ENCODE data around the gene COL12A1. TPM values are rescaled to one million over a fixed set of nuclear protein-coding genes. Genes with fewer than 3 reads are reported as not detected.

Gene COL12A1
- total and polyA plus RNA-seq, 2 donors (not counting 3 experiments of a cell fraction or from before 2014, with no cell fraction given), result 48.5 to 89.1 TPM

DNA sequence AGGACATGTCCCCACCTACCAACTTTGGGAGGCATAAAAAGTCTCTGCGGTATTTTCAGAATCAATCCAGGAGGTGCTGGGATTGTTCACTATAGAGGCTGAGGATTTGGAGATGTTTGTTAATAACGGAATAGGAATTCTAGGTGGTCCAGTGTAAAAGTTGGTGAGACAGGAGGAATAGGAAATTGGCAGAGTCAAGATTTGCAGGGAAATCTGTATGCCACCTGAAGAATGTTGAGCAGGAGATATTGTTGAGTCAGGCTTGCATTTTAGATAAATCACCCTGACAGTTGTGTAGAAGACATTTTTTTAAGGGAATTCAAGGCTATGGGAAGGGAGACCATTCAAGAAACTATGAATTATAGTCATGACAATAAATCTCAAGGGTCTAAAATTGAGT is 124.8 kb downstream of the COL12A1 start:
- Histone ChIP-seq H3K4me1 (ENCODE audit: control insufficient read depth, extremely low read depth, insufficient read depth, low read length) (peaks cover 3% of the 10 kb centered on the region), H3K36me3 (ENCODE audit: control insufficient read depth in 2 of 2, extremely low read depth in 1 of 2, insufficient read depth in 2 of 2, low read length in 2 of 2) (no peaks in the 10 kb centered on the region), H3K79me2 (ENCODE audit: control insufficient read depth, insufficient read depth, low read length) (no peaks in the 10 kb centered on the region), H3K27me3 (ENCODE audit: control insufficient read depth in 2 of 2, insufficient read depth in 2 of 2, low read length in 2 of 2) (no peaks in the 10 kb centered on the region), H3K9me3 (replicated peaks; ENCODE audit: control insufficient read depth, insufficient read depth, low read length) (no peaks in the 10 kb centered on the region), H3K9me1 (replicated peaks; ENCODE audit: control insufficient read depth, extremely low read depth, insufficient read depth, low read length) (no peaks in the 10 kb centered on the region), H3K4me3 (replicated peaks in 1 of 3; ENCODE audit: insufficient read depth in 1 of 3, low read depth in 1 of 3, low read length in 3 of 3) (no peak overlapping the region), H4K20me1 (replicated peaks; ENCODE audit: control insufficient read depth, extremely low read depth, insufficient read depth, low read length) (no peaks in the 10 kb centered on the region), H3K27ac (ENCODE audit: insufficient read depth, low read depth, low read length) (no peak overlapping the region), H2AFZ (ENCODE audit: low read depth, low read length) (no peak overlapping the region), H3K9ac (replicated peaks; ENCODE audit: extremely low read depth, insufficient read depth, low read length) (no peak overlapping the region), H3K4me2 (ENCODE audit: insufficient read depth, low read length) (no peak overlapping the region)
- intact Hi-C loops (cut with micrococcal nuclease), result no loop called here
- dilution Hi-C loops (cut with MboI; ENCODE audit: extremely low pct_ligation_motif_present, low sequenced_read_pairs), result no loop called here
- TF ChIP-seq EZH2 (IDR thresholded peaks at IDR 0.05; ENCODE audit: borderline replicate concordance, low read depth, low read length, severe bottlenecking) (no peak), GATA2 (IDR thresholded peaks at IDR 0.05; ENCODE audit: insufficient read depth, insufficient read length, low read depth, low read length) (no peak), MYC (IDR thresholded peaks at IDR 0.05; ENCODE audit: low read depth, low read length) (no peak), POLR2AphosphoS5 (IDR thresholded peaks at IDR 0.05; ENCODE audit: insufficient read depth, low read depth, low read length) (no peak), MAX (IDR thresholded peaks at IDR 0.05; ENCODE audit: insufficient read depth, insufficient read length) (no peak), JUN (IDR thresholded peaks at IDR 0.05; ENCODE audit: borderline replicate concordance, insufficient read depth, insufficient read length, low read depth) (no peak), FOS (IDR thresholded peaks at IDR 0.05; ENCODE audit: borderline replicate concordance, insufficient read depth, low read length) (no peak), POLR2A (IDR thresholded peaks at IDR 0.05; ENCODE audit: low read depth, low read length) (no peak)
- TF ChIP-seq, protein P1, sequence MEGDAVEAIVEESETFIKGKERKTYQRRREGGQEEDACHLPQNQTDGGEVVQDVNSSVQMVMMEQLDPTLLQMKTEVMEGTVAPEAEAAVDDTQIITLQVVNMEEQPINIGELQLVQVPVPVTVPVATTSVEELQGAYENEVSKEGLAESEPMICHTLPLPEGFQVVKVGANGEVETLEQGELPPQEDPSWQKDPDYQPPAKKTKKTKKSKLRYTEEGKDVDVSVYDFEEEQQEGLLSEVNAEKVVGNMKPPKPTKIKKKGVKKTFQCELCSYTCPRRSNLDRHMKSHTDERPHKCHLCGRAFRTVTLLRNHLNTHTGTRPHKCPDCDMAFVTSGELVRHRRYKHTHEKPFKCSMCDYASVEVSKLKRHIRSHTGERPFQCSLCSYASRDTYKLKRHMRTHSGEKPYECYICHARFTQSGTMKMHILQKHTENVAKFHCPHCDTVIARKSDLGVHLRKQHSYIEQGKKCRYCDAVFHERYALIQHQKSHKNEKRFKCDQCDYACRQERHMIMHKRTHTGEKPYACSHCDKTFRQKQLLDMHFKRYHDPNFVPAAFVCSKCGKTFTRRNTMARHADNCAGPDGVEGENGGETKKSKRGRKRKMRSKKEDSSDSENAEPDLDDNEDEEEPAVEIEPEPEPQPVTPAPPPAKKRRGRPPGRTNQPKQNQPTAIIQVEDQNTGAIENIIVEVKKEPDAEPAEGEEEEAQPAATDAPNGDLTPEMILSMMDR (IDR thresholded peaks at IDR 0.05; ENCODE audit: extremely low read depth in 1 of 2, insufficient read depth in 1 of 2, low read depth in 1 of 2, low read length in 2 of 2), result no peak
- CTCF ChIA-PET, result interaction anchor here (1.0 to 1.8 kb wide), 4 partner anchors 13 to 123 kb away, joined by 3 to 9 read pairs (median 3); no protein-coding TSS in a partner anchor
- POLR2A ChIA-PET, result no interaction called here
- BruUV-seq (replicated peaks), result no TSS peak
- no peak for DNase-seq (ENCODE audit: low read depth, low spot score)
- no peak for FAIRE-seq

Measured in endothelial cell of umbilical vein (primary cell).